Colon (tissue), 2 donors: ENCODE results near the gene PRMT7.

Source experiments
- FAIRE-seq: peaks from 2 replicates; lab custom pipeline; 2012; peaks lifted over from hg19 to GRCh38; lab: Jason Lieb, UNC
- donor health status: control.
- donor health status: control.

Gene PRMT7

DNA sequence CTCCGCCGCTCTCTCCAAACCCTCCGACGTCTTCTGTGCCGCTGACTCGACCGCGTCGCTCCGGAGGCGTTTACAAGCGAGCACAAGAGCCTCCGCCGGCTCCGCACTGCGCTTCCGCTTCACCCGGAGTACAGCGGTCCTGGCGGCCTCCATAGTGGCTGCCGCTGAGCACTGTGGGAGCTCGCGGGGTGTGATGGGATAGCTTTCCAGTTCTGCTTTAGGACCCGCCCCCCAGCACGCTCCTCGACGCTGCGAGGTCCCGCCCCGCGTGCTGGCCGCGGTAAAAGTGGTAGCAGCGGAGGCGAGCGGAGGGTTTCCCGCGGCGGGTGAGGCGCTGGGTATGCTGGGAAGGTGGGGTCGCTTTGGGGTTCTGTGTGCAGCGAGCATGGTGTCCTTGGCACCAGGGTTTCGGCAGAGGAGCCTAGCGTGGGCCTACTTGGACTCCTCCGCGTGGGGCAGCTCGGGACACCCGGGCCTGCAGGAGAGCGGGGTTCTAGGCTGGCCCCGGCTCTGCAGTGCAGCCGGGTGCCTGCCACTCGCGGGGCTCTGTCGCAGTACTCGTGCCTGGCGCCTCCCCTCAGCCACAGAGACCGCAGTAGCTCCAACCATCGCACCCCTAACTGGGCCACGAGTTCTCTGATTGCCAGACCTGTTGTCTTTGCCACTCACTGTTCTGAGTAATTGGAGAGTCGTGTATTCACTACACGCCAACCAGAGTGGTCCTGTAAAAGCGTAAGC lies at the start of gene PRMT7, which contains the start of gene SLC7A6OS:
Gene PRMT7, plus strand, starts transcription at position 246 of the 738 bp plus-strand sequence. CDS start 4,961 bp downstream, outside the sequence.
Gene SLC7A6OS, minus strand, starts transcription at position 173 of the 738 bp plus-strand sequence. Its CDS starts 20 bp downstream, at position 153.
- FAIRE-seq, result no peak

DNA sequence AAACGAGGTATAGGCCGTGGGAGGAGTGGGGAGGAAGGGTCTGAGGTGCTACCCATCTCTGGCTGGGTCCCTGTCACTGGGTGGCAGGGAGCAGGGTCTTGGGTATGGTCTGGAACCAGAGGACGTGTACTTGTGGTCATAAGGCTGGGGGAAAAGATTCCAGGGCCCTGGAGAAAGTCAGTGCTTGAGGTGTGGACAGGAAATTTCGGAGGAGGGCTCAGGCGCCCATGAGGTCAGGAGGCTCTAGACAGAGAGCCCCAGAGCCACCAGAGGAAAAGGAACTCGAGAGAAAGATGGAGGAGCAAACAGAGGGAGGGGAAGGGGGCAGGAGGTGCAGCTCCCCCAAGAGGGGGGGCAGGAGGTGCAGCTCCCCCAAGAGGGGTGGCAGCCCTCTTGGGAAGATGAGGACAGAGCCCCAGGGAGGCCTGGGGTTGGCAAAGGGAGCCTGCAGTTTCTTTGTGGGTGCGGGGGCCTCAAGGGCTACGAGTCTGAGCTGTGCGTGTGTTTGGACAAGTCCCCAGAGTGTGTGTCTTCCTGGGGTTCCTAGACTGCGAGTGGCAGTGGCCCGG lies 47.2 kb upstream of the PRMT7 start:
- no peak for FAIRE-seq

GRCh38 chr16:68264128-68265077 lies 46.4 kb upstream of the PRMT7 start, which contains the start of gene SLC7A6:
SLC7A6 (plus strand) TSS chr16:68264526; CDS start chr16:68274727, 10,201 bp downstream.
- FAIRE-seq, result no peak

- no peak for FAIRE-seq
Observed at GRCh38 chr16:68265078-68265920, 45.5 kb upstream of the PRMT7 start.

- no peak for FAIRE-seq
Observed at GRCh38 chr16:68267612-68268405, 43.0 kb upstream of the PRMT7 start.

- FAIRE-seq, result no peak
Observed at GRCh38 chr16:68269793-68270192, 41.0 kb upstream of the PRMT7 start.

DNA sequence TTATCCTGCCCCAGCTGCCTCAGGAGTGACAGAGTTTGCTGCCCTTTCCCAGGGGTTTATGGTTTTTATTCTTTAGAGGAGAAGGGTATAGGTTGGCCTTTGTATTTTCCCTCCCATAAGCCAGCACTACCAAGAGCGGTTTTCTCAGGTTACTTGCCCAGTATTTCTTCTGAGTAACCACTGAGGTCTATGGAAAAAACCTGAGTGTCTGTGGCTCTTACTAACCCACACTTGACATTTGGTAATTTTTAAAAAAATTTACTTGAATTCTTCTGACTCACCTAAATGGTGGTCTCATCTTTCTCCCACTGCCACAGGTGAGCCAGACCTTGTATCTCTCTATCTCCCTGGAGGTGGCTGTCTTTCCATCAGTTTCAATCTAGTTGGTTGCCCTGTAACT lies 40.5 kb upstream of the PRMT7 start:
- no peak for FAIRE-seq

DNA sequence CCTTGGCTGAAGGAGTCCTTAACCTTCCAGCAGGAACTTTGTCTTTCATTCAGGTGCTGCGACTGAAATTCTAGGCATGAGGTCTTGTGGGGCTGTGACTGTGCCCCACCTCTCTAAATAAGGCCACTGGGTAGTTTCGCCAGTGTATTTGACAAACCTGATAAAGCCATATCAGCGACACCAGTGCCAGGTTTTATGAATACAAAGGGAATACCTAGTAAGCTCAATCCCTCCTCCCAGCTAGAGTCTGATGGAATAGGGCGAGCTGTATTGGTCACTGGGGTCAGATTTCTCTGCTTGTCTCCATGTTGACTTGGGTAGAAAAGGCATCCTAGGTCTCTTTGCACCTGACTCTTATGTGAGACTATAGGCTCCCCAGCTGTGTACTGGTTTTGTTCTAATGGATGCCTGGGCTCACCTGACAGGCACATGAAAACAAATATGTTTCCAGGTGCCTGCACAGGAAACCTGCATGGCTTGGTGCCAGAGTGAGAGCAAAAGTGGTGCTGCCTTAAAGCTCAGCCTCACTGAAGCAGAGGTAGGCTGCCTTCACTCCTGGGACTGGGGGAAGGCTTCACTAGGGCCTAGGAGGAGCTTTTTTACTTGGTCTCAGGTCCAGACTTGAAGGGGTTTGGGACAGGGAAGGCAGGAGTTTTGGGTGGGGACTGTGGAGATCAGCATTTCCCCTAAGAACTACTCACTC lies 38.2 kb upstream of the PRMT7 start:
- FAIRE-seq, result no peak

GRCh38 chr16:68273459-68273858 lies 37.4 kb upstream of the PRMT7 start:
- no peak for FAIRE-seq

- no peak for FAIRE-seq
Observed at GRCh38 chr16:68273896-68274295, 36.9 kb upstream of the PRMT7 start.

GRCh38 chr16:68274441-68274840 lies 36.4 kb upstream of the PRMT7 start:
- FAIRE-seq, result no peak

DNA sequence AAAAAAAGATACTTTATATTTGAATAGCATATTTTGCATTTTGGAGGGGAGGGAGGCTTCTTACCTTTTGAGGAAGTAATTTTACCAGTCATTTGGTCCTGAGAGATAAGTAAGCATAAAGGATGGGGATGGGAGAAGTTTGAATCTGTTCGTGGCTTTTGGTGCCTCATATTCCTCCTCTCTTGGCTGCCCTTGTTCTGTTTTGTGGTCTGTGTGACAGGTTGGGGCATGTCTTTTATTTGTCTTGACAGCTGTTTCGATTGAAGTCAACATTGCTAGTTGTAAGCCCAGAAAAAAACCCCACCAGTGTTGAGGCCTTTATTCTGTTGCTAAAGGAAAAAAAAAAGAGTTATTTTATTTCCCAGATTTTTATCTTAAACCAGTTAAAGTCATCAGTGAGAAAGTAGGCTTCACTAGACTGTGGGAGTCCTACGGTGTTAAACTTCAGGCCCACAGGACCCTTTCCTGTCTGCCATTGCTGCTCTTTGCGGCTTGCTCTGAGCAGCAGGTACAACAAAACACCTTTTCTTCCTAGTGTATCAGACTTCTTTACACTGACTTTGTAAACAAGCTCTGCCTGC lies 35.1 kb upstream of the PRMT7 start:
- no peak for FAIRE-seq

DNA sequence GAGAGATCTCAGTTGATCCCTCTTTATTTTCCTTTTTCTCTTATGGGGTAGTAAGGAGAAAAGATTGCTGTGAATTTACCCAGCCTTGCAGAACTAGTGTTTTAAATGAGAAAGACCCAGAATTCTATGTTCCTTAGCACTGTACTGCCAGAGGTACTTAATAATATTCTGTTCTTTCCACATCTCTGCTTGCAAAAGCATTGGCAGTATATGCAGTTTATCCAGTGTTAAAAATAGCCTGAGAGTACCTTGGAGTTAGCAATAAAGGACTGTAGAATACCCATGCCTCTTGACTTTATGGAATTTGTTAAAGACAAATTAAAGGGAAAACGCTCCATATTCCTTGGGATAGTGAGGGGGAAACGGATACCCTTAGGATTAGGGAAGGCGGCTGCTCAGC lies 34.6 kb upstream of the PRMT7 start:
- no peak for FAIRE-seq

DNA sequence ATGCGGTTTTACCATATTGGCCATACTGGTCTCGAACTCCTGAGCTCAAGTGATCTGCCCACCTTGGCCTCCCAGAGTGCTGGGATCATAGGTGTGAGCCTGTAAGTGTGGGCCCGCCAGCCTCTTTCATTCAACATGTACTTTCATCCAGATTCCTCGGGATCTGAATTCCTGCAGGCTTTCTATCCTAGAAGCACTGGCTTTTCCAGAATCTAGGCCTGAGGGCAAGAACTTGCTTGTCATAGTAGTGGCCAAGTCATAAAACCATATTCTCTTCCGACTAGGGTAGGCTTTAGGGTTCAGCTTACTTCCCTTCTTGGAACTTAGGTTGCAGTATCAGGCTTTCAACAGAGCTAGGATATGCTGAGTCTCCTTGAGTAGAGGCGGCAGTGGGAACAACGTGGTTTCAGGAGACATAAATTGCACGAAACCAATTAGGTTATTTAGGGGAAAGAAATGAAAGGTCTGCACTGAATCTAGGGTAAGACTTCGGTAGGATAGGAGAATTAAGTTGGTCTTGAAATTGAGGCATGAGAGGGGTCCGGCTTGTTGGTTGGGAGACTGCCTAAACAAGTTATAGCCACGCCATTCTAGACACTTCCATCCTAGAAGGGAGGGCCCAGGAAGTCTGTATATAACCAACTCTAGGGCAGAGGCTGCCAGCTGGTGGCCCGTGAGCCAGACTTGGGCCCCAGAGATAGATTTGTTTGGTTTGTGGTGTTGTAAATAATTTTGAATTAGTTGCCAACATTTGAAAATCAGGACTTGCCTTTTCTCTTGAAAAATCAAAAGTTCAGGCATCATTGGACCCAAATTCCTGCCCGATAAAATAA lies 30.9 kb upstream of the PRMT7 start:
- FAIRE-seq, result no peak

DNA sequence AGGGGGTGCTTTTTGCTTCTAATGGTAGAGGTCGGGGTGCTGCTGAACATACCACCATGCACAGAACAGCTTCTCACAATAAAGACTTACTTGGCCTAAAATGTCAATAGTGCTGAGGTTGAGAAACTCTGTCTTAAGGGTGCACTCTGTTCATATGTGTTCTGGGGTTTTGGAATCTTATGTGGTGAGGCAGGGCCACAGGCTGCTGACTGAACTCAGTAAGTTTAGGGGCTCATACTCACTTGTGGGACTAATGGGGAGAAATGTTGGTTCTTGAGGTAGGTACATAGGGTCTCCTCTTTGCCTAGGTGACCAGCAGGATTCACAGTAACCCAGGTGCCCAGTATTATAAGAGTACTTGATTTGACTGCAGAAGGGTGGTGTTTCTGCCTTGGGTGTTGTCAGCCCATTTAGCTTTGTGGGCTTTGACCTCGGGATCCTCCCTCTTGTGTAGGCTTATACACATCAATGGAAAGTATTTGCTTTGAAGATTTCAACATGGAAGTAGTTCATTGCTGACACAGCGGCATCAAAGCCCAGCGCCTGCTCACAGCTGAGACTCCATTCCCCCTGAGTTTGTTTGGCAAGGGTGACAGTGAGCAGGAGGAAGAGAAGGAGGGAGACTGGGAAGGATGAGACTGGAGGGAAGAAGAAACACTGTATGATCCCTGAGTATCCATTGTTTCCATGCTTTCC lies 29.3 kb upstream of the PRMT7 start:
- no peak for FAIRE-seq

DNA sequence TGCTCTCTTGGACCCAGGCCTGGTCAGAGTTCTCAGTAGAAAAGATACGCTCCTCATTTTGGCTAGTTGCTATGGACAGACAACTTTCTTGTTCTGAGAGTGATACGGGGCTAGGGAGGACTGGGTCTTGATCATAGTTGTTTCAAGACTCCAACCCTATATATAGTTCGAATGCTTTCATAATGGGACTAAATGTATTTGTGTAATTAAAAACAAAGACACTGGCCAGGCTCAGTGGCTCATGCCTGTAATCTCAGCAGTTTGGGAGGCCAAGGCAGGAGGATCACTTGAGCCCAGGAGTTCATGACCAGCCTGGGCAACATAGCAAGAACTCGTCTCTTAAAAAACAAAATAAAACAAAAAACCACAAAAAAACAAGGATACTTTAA lies 28.8 kb upstream of the PRMT7 start:
- FAIRE-seq, result no peak

GRCh38 chr16:68283346-68283745 lies 27.5 kb upstream of the PRMT7 start:
- no peak for FAIRE-seq
